SH-SY5Y (cell line): ENCODE data around the gene HORMAD2.

Experiments
- GATA2 ChIP-seq: IDR thresholded peaks from 2 replicates; pipeline ENCODE4 v1.6.1; 2011; ENCODE audit warnings: mild to moderate bottlenecking, low read depth, low read length
- GATA3 ChIP-seq: IDR thresholded peaks from 2 replicates; pipeline ENCODE4 v1.6.1; 2011; ENCODE audit warnings: low read depth, mild to moderate bottlenecking, low read length, moderate library complexity

The HORMAD2 gene

DNA sequence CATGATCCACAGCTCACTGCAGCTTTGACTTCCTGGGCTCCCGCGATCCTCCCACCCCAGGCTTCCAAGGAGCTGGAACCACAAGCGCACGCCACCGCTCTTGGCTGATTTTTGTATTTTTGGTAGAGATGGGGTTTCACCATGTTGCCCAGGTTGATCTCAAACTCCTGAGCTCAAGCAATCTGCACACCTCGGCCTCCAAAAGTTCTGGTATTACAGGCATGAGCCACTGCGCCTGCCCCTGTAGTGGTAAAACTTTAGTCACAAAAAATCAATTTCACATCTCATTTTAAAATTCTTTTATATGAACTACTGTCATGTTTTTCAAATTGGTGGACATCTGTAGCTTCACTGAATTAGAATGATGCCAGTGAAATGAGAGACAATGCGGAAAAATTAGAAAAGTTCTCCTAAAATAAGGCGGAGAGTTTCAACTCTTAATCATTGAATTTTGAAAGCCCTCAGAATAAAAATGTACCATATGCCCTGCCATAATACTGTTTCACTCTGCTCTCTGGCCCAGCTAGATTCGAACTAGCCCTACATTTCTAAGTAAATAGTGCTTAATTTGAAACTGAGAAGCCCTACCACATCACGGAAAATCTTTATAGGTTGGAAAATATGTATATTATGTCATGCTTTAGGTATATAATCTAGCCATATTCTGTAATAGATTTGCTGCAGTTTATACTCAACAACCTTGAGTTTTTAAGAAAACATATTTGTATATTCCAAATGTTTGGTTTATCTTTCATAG is 78.7 kb downstream of the HORMAD2 start:
- TF ChIP-seq GATA3 (no peak), GATA2 (no peak)

DNA sequence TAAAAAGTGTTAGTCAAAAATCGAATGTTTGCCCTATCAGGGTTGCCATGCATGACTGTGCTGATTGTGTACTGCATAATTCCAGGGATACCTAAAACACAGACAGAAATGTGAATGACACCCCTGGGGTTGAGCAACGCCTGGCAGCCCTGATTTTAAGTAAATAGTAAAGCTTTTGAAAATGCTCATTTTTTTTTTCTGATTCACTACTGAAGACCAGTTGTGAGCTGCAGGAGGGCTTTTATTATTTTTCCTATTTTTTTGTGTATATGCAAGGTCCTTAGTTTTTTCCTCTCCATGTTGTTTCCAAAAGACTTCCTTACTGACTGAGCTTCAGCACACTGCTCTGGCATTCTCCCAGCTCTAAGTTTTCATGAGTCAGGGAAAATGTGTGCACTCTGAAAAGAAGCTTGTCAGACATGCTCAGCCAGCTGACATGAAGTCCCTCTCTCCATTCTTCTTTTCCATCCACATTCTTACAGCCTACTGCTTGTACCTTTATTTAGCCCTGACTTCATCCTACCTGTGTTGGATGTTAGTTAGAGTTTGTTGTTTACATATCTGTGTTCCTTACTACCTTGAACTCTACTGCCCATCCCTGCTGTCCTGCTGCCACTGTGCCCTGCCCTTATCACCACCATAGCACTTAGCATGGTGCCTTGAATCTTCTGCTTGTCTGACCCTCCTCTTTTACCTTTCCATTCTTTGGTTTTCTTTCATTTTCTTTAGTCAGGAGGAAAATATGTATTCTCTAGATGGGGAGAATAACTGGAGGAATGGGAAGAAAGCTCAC is 79.5 kb downstream of the HORMAD2 start:
- TF ChIP-seq GATA2 (no peak), GATA3 (no peak)

DNA sequence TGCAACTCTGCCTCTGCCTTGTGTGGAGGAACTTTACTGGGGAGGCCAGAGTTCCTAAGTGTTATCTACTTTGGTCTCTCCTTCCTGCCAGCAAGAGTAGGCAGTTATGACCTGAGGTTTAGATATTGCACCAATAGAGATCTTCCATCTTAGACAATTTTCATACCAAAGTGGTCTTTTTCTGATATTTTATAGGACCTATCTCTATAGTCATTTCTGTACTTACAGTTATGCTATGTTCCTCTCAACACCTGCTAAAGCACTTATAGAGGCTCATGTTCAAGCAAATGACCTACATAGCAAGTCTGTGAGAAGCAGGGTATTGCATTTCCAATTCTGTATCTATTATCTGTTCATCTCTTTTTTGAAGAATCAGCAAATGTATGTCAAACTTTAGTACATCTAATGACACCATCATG is 80.8 kb downstream of the HORMAD2 start:
- no peak for TF ChIP-seq GATA2
- no peak for TF ChIP-seq GATA3

DNA sequence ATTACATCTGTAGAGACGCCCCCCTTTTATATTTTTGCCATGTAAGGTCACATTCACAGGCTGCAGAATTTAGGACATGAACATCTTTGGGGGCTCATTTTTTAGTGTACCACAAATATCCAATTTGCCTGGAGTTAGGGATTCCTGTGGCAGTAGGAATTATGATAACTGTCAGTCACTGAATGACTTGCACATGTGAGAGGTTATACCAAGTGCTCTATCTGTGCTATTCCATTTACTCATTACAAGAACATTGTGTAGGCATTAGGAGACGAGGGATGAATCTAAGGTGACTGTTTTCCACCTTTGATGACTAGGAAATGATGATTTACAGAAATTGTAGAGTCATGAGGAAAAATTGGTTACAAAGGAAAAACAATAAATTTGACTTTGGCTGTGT is 87.0 kb downstream of the HORMAD2 start:
- TF ChIP-seq GATA2 = no peak

DNA sequence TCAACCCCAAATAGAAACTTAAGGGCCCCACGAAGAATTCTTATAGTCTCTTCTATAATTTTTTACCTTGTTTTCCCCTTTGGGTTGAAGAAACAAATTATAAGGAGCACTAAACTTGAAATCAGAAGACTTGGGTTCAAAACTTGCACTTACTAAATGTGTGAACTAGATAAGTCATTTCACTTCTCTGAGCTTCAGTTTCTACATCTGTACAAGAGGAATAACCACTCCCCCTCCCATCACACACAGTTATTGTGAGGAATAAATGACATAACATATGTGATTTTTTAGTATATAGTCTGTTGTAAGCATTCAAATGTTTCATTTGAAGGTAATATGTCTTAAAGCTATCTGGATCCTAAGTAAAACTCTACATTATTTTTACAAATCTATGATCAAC is 87.5 kb downstream of the HORMAD2 start:
- TF ChIP-seq GATA2 = no peak

DNA sequence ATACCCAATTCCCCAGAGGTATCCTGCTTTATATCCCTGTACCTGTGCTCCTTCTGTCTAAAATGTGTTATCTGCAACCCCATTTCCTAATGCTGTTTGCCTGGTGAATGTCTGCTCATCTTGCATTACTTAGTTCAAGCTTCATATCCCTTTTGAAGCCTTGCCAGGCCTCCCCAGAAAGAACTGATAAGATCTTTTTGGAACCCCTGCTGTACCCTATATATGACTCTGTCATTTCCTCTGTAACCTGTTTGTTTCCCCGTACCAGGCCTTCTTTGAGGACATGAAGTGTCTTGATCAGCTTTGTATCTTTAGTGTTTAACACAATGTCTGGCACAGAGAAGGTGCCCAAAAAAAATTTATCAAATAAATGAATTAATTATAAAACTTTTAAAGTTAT is 88.7 kb downstream of the HORMAD2 start:
- TF ChIP-seq GATA2 (peak; percentile 28; the same call in 1 of the 2 replicates), GATA3 (no peak)

DNA sequence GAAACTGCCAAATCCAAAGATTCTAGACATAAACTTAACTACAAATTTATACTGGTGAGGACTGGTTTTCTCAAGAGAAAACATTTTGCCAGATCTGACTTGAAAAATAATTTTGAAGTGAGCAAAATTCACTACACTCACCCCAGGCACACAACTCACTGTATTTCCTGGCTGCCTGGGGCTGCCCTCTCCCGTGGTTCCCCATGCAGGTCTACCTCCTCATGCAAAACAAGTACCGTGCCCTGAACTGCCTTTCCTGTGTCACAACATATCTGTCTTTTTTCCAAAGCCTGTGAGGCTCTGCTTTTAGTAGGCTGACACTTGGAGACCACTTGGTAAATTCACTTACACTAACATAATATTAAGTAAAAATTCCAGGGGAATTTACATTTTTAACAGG is 89.9 kb downstream of the HORMAD2 start:
- no peak for TF ChIP-seq GATA3

DNA sequence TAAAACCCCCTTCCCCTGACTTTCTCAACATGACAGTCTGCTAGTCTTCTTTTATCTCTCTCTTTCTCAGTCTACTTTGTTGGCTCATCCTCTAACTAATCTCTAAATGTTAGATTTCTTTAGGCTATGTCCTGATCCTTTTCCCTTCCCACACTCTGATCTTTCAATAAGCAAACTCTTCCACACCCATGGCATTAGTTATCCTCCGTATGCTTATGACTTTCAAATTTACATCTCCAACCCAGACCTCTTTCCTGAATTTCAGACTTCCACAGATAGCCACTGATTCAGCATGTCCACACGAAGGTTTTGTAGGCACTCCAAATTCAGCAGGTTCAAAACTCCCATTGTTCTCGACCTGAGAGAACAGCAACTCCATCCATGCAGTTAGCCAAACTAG is 90.7 kb downstream of the HORMAD2 start:
- no peak for TF ChIP-seq GATA2
- TF ChIP-seq GATA3 = no peak

DNA sequence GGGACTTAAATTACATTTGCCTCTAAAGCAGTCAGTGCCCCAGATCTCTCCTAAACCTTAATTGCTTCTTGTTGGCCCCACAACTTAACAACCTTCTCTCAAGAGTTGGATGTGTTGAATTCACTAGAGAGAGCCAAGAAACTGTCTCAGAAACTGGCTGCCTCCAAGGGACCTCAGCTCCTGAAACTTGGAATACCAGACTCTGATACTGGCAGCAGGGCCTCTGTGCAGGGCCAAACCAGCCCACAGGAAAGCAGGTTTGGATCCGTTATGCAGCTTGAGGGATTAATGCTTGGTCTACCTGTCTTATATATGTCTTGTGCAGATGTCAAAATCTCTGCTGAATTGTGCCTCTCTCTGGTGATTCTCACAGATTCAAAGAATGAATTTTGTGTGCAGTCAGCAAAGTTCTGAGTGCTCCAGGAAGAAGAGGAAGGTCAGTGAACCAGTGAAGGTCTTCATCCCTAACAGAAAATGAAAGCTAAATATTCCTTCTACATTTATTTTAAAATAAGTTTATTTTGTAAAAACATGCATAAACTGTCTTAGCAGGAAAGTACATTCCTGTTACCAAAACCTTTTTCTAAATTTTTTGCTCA is 95.5 kb downstream of the HORMAD2 start:
- TF ChIP-seq GATA3 (no peak), GATA2 (no peak)

DNA sequence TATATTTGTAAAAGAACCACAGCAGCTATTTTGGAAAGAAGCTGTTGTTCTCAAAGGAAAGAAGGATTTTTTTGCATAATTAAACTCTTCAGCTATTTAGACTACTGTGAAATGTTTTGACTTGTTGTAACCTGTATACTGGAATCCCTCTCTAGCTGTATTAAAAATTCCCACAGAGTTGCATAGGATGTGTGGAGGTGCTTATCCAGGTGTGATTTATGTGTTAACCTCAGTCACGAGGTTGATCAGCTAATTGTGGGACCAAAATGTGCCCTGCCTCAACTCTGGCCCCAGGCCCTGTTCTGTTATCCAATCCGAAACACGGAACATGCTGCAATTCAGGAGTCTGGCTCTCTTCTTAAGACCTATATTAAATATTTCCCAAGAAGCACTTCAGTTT is 96.2 kb downstream of the HORMAD2 start:
- TF ChIP-seq GATA3 (no peak), GATA2 (no peak)

DNA sequence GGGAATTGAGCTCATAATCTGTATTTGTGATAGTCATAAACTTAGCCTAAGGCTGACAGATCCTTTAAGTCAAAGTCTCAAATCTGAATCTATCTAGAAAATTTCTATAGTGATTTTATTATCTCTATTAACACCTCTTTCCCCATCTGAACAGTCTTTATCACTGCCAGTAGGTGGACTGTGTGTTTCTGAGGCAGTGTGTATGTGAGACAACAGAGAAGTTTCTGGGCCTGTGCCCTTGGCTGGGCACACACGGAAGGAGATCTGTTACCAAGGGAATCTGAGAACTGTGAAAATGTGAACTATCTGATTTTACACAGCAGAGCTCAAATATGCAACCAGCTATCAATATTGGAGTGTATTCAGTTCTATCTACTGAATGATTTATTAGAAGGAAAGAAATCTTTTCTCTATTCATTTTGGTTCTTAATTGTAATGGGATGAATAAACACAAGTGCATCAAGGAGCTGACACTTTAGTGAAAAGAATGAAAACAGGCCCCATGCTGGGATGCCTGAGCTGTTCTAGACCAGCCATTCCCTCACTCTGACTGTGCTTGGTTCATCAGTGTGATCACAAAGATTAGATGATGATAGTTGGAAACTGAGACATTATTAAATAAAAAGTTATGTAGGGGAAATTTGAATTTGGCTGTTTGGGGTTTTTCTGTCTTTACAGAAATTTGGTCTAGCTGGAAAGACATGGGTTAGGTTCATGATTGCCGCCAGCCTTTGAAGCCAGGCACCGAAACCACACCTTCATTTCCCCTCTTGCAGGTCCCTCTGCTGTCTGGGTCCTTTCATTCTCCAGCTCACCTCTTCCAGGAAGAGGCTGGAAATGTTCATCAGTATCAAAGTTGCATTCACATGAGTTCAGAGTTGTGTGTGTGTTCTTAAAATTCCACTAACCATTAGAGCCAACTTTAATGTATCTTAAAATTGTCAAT is 98.2 kb downstream of the HORMAD2 start:
- TF ChIP-seq GATA3 (no peak), GATA2 (no peak)

DNA sequence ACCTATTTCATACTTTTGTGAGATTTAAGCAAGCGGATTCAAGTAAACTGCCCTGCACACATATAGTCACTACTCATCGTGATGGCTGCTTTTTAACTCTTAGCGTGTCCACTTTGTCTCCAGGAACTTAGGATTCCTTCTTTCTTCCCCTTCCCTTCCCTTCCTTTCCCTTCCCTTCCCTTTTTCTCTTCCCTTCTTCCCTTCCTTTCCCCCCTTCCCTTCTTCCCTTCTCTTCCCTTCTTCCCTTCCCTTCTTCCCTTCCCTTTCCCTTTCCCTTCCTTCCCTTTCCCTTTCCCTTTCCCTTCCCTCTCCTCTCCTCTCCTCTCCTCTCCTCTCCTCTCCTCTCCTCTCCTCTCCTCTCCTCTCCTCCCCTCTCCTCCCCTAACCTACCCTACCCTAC is 100.4 kb downstream of the HORMAD2 start:
- TF ChIP-seq GATA2 = no peak
- TF ChIP-seq GATA3 = no peak

DNA sequence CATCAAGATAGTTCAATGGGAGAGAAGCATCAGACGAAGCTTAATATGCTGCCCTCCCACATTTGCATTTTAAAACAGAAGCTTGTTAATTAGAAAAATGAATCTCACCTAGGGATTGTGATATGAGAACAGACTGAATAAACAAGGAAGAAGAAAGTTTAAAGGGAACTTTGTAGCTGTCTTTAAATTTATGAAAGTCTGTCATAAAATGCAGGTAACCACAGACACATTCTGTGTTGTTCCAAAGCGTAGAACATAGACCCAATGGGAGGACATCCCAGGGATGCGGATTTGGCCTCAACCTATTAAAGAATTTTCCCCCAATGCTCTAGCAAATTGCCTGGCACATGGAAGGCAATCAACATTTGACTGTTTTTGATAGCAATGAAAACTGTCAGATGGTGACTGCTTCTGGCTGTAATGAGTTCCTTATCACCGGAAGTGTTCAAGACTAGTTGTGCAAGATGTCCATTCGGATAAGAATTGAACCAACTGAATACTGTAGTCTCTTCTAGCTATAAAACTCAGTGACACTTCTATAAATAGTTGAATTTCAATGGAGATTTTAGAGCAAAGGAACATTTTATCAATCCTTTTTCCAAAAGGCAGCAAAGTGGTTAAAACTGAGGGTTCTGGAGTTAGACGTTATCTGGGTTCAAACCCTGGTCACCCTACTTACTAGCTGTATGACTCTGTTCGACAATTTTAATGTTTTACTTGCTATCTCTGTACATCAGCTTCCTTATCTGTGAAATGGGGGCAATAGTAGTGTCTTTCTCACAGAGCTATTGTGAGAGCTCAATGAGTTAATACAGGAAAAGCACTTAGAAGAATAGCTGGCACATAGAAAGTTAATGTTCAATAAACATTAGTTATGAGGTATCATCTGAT is 101.4 kb downstream of the HORMAD2 start:
- no peak for TF ChIP-seq GATA3
- TF ChIP-seq GATA2 = peak; percentile 27; the same call in 1 of the 2 replicates

DNA sequence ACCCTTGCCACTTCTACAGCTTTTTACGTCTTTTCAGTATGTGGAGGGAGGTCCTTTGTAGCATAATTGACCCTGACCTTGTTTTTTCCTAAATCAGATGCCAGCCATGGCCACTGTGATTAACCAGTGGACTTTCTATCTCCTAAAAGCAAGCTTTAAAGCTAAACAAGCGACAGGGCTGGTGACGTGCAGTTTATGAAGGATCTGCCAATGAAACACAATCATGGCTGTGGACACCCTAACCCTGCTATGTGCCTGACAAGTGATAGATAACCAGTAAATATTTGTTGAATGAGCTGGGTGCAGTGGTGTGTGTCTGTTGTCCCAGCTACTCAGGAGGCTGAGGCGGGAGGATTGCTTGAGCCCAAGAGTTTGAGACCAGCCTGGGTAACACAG is 102.1 kb downstream of the HORMAD2 start:
- no peak for TF ChIP-seq GATA3
- TF ChIP-seq GATA2 = no peak
